ENCODE results near the gene ABCC4.

Gene ABCC4

DNA sequence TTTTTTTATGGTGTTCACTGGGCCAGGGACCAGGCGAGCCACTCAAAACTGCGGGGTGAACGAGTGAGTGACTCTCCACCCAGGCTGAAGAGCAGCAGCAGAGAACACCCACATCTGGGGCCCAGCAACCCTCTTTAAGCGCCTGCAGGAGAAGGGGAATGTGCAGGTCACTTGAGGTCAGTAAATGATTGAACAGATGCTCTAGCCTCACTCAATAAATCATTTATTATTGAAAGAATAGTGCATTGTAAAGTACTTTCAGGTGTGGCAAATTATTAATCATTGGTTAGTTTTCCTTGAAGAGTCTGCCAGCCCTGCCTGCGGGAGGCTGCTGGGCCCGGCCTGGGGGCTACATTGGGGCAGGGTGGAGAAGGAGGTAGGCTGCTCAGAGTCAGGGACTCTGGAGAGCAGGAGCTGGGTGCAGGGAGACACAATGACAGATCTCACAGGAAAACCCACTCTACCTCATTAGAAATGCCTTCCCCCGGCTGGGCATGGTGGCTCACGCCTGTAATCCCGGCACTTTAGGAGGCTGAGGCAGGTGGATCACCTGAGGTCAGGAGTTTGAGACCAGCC lies 42.5 kb downstream of the ABCC4 start:
- Histone ChIP-seq H3K4me2 (ENCODE audit: low read length) (no peak overlapping the region), H3K27ac (ENCODE audit: low read depth, low read length) (no peak overlapping the region), H4K20me1 (ENCODE audit: control insufficient read depth, insufficient read depth, low read depth, low read length) (no peaks in the 10 kb centered on the region), H3K9me2 (replicated peaks; ENCODE audit: control insufficient read depth, low read length) (no peaks in the 10 kb centered on the region), H3K9me3 (ENCODE audit: control insufficient read depth, insufficient read depth, low read length) (no peaks in the 10 kb centered on the region), H3K4me3 (ENCODE audit: low read length) (no peak overlapping the region), H3K36me3 (ENCODE audit: control insufficient read depth, low read length) (no peaks in the 10 kb centered on the region), H3K4me1 (ENCODE audit: control insufficient read depth, low read length) (peaks cover 37% of the 10 kb centered on the region), H3K79me2 (ENCODE audit: control insufficient read depth, low read length) (peaks cover 7% of the 10 kb centered on the region; the same call in 1 of the 2 replicates), H3K27me3 (ENCODE audit: control insufficient read depth, low read length) (no peaks in the 10 kb centered on the region), H3F3A (ENCODE audit: control insufficient read depth, insufficient read depth) (no peaks in the 10 kb centered on the region)
- TF ChIP-seq CTCF (IDR thresholded peaks at IDR 0.05; ENCODE audit: low read depth, low read length, poor library complexity, severe bottlenecking) (no peak), EZH2phosphoT487 (IDR thresholded peaks at IDR 0.05; ENCODE audit: borderline replicate concordance, low read length) (no peak)

DNA sequence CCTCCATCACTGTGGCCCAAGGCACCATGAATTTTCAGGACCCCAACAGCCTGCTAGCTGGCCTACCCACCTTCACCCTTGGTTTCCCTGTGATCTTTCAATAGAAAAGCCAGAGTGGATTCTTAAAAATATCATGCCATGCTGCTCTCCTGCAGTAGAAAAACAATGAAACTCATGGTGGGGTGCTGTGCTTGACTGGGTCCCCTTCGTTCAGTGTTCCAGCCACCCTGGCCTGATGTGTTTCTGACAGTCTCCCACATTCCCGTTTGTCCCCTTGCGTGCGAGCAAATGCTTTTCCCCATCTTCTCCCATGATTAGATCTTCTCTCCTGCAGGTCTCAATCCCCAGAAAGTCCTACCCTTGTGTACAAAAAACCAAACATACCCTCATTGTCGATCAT lies 43.2 kb downstream of the ABCC4 start:
- H3K9me2 ChIP-seq (replicated peaks; ENCODE audit: control insufficient read depth, low read length) = no peaks in the 10 kb centered on the region
- no peaks in the 10 kb centered on the region for H3K27me3 ChIP-seq (ENCODE audit: control insufficient read depth, low read length)
- no peaks in the 10 kb centered on the region for H3K36me3 ChIP-seq (ENCODE audit: control insufficient read depth, low read length)
- H3K9me3 ChIP-seq (ENCODE audit: control insufficient read depth, insufficient read depth, low read length) = no peaks in the 10 kb centered on the region
- TF ChIP-seq CTCF (IDR thresholded peaks at IDR 0.05; ENCODE audit: low read depth, low read length, poor library complexity, severe bottlenecking) (no peak), EZH2phosphoT487 (IDR thresholded peaks at IDR 0.05; ENCODE audit: borderline replicate concordance, low read length) (no peak)
- H3K4me3 ChIP-seq (ENCODE audit: low read length) = no peak overlapping the region
- peaks cover 36% of the 10 kb centered on the region for H3K4me1 ChIP-seq (ENCODE audit: control insufficient read depth, low read length)
- H3K79me2 ChIP-seq (ENCODE audit: control insufficient read depth, low read length) = peaks cover 9% of the 10 kb centered on the region; the same call in 1 of the 2 replicates
- no peaks in the 10 kb centered on the region for H4K20me1 ChIP-seq (ENCODE audit: control insufficient read depth, insufficient read depth, low read depth, low read length)
- H3K27ac ChIP-seq (ENCODE audit: low read depth, low read length) = no peak overlapping the region
- H3K4me2 ChIP-seq (ENCODE audit: low read length) = no peak overlapping the region
- H3F3A ChIP-seq (ENCODE audit: control insufficient read depth, insufficient read depth) = no peaks in the 10 kb centered on the region

- Histone ChIP-seq H3K27me3 (ENCODE audit: control insufficient read depth, low read length) (no peaks in the 10 kb centered on the region), H3K79me2 (ENCODE audit: control insufficient read depth, low read length) (peaks cover 9% of the 10 kb centered on the region; the same call in 1 of the 2 replicates), H3K36me3 (ENCODE audit: control insufficient read depth, low read length) (no peaks in the 10 kb centered on the region), H3K4me2 (ENCODE audit: low read length) (no peak overlapping the region), H3K4me3 (ENCODE audit: low read length) (no peak overlapping the region), H3K4me1 (ENCODE audit: control insufficient read depth, low read length) (peaks cover 16% of the 10 kb centered on the region), H4K20me1 (ENCODE audit: control insufficient read depth, insufficient read depth, low read depth, low read length) (no peaks in the 10 kb centered on the region), H3K9me3 (ENCODE audit: control insufficient read depth, insufficient read depth, low read length) (no peaks in the 10 kb centered on the region), H3F3A (ENCODE audit: control insufficient read depth, insufficient read depth) (no peaks in the 10 kb centered on the region), H3K27ac (ENCODE audit: low read depth, low read length) (no peak overlapping the region), H3K9me2 (replicated peaks; ENCODE audit: control insufficient read depth, low read length) (no peaks in the 10 kb centered on the region)
- no peak for TF ChIP-seq CTCF (IDR thresholded peaks at IDR 0.05; ENCODE audit: low read depth, low read length, poor library complexity, severe bottlenecking)
- TF ChIP-seq EZH2phosphoT487 (IDR thresholded peaks at IDR 0.05; ENCODE audit: borderline replicate concordance, low read length) = no peak
These were observed 45.2 kb downstream of the ABCC4 start for GRCh38 chr13:95256091-95256490.
